ENCODE data around the gene SSH3. TPM values are rescaled to one million over a fixed set of nuclear protein-coding genes. Genes with fewer than 3 reads are reported as not detected.

Gene SSH3
- total and polyA plus RNA-seq, 4 donors: 4.8 to 10.4 (median 8.1) TPM

- TF ChIP-seq, protein P1, sequence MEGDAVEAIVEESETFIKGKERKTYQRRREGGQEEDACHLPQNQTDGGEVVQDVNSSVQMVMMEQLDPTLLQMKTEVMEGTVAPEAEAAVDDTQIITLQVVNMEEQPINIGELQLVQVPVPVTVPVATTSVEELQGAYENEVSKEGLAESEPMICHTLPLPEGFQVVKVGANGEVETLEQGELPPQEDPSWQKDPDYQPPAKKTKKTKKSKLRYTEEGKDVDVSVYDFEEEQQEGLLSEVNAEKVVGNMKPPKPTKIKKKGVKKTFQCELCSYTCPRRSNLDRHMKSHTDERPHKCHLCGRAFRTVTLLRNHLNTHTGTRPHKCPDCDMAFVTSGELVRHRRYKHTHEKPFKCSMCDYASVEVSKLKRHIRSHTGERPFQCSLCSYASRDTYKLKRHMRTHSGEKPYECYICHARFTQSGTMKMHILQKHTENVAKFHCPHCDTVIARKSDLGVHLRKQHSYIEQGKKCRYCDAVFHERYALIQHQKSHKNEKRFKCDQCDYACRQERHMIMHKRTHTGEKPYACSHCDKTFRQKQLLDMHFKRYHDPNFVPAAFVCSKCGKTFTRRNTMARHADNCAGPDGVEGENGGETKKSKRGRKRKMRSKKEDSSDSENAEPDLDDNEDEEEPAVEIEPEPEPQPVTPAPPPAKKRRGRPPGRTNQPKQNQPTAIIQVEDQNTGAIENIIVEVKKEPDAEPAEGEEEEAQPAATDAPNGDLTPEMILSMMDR (IDR thresholded peaks at IDR 0.05; ENCODE audit: low read depth, low read length, missing input control): no peak
- TF ChIP-seq, protein P2, sequence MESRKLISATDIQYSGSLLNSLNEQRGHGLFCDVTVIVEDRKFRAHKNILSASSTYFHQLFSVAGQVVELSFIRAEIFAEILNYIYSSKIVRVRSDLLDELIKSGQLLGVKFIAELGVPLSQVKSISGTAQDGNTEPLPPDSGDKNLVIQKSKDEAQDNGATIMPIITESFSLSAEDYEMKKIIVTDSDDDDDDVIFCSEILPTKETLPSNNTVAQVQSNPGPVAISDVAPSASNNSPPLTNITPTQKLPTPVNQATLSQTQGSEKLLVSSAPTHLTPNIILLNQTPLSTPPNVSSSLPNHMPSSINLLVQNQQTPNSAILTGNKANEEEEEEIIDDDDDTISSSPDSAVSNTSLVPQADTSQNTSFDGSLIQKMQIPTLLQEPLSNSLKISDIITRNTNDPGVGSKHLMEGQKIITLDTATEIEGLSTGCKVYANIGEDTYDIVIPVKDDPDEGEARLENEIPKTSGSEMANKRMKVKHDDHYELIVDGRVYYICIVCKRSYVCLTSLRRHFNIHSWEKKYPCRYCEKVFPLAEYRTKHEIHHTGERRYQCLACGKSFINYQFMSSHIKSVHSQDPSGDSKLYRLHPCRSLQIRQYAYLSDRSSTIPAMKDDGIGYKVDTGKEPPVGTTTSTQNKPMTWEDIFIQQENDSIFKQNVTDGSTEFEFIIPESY (IDR thresholded peaks at IDR 0.05): no peak
- TF ChIP-seq FOXA2 (IDR thresholded peaks at IDR 0.05): no peak
- TF ChIP-seq YY1 (IDR thresholded peaks at IDR 0.05): no peak
- no peak for TF ChIP-seq EGR1 (IDR thresholded peaks at IDR 0.05; ENCODE audit: low read depth in 2 of 2)
- TF ChIP-seq RXRA (IDR thresholded peaks at IDR 0.05): no peak
- no peak for TF ChIP-seq TAF1 (conservative IDR thresholded peaks at IDR 0.05)
- TF ChIP-seq GABPA (IDR thresholded peaks at IDR 0.05 in 1 of 2, conservative IDR thresholded peaks at IDR 0.05 in 1 of 2): no peak
These were observed 17.5 kb upstream of the SSH3 start (continued) for GRCh38 chr11:67285541-67286498.

DNA sequence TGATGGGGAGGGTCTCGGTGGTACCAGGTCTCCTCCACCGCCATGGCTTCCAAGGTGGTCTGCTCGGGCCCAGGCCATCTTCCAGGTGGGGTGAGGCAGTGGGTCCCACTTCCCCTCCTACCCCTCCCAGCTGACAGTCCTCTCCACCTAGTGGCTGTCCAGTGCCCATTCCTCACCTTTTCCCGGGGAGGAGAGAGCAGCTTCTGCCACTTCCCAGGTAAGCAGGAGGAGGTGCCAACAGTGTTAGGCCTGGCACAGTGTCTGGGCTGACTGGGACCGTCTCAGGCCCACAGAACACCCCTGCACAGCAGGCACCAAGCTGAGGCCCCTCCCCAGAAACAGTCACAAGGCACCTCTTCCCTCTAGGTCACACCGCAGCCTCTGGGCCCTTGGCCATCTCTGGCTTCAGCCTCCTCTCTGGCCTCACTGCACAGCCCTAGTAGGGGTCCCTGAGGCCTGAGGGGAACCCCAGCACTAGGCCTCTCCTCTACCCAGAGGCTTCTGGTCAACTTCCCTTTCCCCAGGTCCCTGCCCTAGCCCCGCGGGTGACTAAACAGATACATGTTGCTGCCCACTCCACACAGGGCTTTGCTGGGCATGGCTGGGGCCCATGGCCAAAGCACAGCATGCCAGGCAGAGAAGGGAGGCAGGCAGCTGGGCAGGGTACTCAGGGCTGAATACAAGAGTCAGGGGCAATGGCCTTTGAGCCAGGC is 16.6 kb upstream of the SSH3 start:
- DNase-seq (ENCODE audit: low spot score): no peak
- H3K9me3 ChIP-seq (ENCODE audit: control insufficient read depth in 4 of 4, low read length in 3 of 4): no peaks in the 10 kb centered on the region
- 78% methylated on average over 8 of the region's 8 CpGs for WGBS
- TF ChIP-seq, protein P2 (IDR thresholded peaks at IDR 0.05): no peak
- TF ChIP-seq EGR1 (IDR thresholded peaks at IDR 0.05; ENCODE audit: low read depth in 2 of 2) (no peak), RXRA (IDR thresholded peaks at IDR 0.05) (no peak), SP1 (IDR thresholded peaks at IDR 0.05) (no peak), JUND (IDR thresholded peaks at IDR 0.05) (no peak), YY1 (IDR thresholded peaks at IDR 0.05) (no peak), RAD21 (IDR thresholded peaks at IDR 0.05) (no peak), MAX (IDR thresholded peaks at IDR 0.05) (no peak)
- H3K27ac ChIP-seq (ENCODE audit: low read depth in 1 of 2, low read length in 2 of 2): peak overlapping the region; percentile 88 to 94
- H3K4me3 ChIP-seq (ENCODE audit: low read depth in 1 of 3, low read length in 3 of 3): no peak overlapping the region
- peaks cover 14 to 39% (median 24%) of the 10 kb centered on the region in 4 donors for H3K36me3 ChIP-seq (ENCODE audit: control insufficient read depth in 4 of 4, insufficient read depth in 3 of 4, low read depth in 1 of 4, low read length in 3 of 4)
- peaks cover 0 to 24% (median 14%) of the 10 kb centered on the region in 4 donors for H3K4me1 ChIP-seq (ENCODE audit: control insufficient read depth in 4 of 4, insufficient read depth in 4 of 4, low read length in 3 of 4)
- no peak overlapping the region for H3K9ac ChIP-seq (ENCODE audit: low read depth in 1 of 2, low read length in 2 of 2)
- no peaks in the 10 kb centered on the region for H3K27me3 ChIP-seq (ENCODE audit: control insufficient read depth in 4 of 4, insufficient read depth in 4 of 4, low read length in 3 of 4)

Measured in liver (tissue), 9 donors.